Activated naive CD4-positive, alpha-beta T cell treated with Interleukin-2 at 50 U/mL for 16 hours (primary cell): ENCODE results near the gene MINK1.
"Not testable (repeated sequence)": the region's sequence is repeated elsewhere in the genome, so short reads cannot be mapped to it uniquely, and the experiment has no call there.

Experiments used
- DNase-seq: peaks from one replicate; pipeline ENCODE4 v3.0.0-alpha.2; 2020

Gene MINK1

GRCh38 chr17:4901648-4902344 is 68.7 kb downstream of the MINK1 start:
- DNase-seq: peak; percentile 4

GRCh38 chr17:4902540-4902939 is 69.4 kb downstream of the MINK1 start:
- no peak for DNase-seq

GRCh38 chr17:4903051-4903818 is 70.1 kb downstream of the MINK1 start, which contains the start of gene CHRNE:
TSS of gene CHRNE (minus strand) at chr17:4903098. CDS start at chr17:4903063, 35 bp downstream.
- peak; percentile 74 for DNase-seq

- DNase-seq: not testable (repeated sequence)
Measured at GRCh38 chr17:4906642-4907041, 73.5 kb downstream of the MINK1 start.

- DNase-seq: no peak
Measured at GRCh38 chr17:4908301-4908700, 75.2 kb downstream of the MINK1 start.

GRCh38 chr17:4908711-4909496 is 75.8 kb downstream of the MINK1 start:
- peak; percentile 76 for DNase-seq

GRCh38 chr17:4913994-4914393 is 80.9 kb downstream of the MINK1 start:
- no peak for DNase-seq

- DNase-seq: not testable (repeated sequence)
Measured at GRCh38 chr17:4914551-4914950, 81.4 kb downstream of the MINK1 start.

GRCh38 chr17:4919511-4920047 is 86.4 kb downstream of the MINK1 start:
- DNase-seq: no peak

GRCh38 chr17:4920351-4921048 is 87.4 kb downstream of the MINK1 start:
- no peak for DNase-seq

- DNase-seq: no peak
Measured at GRCh38 chr17:4921320-4921719, 88.2 kb downstream of the MINK1 start.

- DNase-seq: not testable (repeated sequence)
Measured at GRCh38 chr17:4926577-4927335, 93.6 kb downstream of the MINK1 start.

- DNase-seq: no peak
Measured at GRCh38 chr17:4928881-4929280, 95.7 kb downstream of the MINK1 start.

- DNase-seq: no peak
Measured at GRCh38 chr17:4931963-4932362, 98.8 kb downstream of the MINK1 start, which contains the start of gene GP1BA. TSS of gene GP1BA (plus strand) at chr17:4932277. CDS start at chr17:4932605, 328 bp downstream.

- no peak for DNase-seq
Measured at GRCh38 chr17:4932756-4933155, 99.6 kb downstream of the MINK1 start.

GRCh38 chr17:4933646-4934045 is 100.5 kb downstream of the MINK1 start:
- DNase-seq: no peak

GRCh38 chr17:4934173-4934979 is 101.2 kb downstream of the MINK1 start:
- no peak for DNase-seq

GRCh38 chr17:4935650-4936049 is 102.5 kb downstream of the MINK1 start:
- DNase-seq: no peak

- DNase-seq: no peak
Measured at GRCh38 chr17:4936436-4936835, 103.3 kb downstream of the MINK1 start.

GRCh38 chr17:4937553-4937952 is 104.4 kb downstream of the MINK1 start:
- DNase-seq: no peak

- DNase-seq: no peak
Measured at GRCh38 chr17:4938069-4938491, 104.9 kb downstream of the MINK1 start.
